SK-N-SH (cell line): ENCODE measurements around the gene FAM81A. TPM values are rescaled to one million over a fixed set of nuclear protein-coding genes. Genes with fewer than 3 reads are reported as not detected.

Source experiments
- CTCF ChIA-PET: fragments of 300-600, 350-600 bp; formaldehyde crosslinking; extraction: SDS; loops from one replicate; lab custom pipeline; 2021; lab: Yijun Ruan, JAX
- POLR2A ChIA-PET: fragments of 350-600 bp; sonication (Branson Sonifier 250); formaldehyde crosslinking; extraction: SDS; loops from one replicate; lab custom pipeline; 2020; ENCODE audit warnings: antibody characterized with exemption, inconsistent platforms; lab: Yijun Ruan, JAX
- DNase-seq: peaks from one replicate; pipeline ENCODE4 v3.0.0; 2012
- H2AFZ ChIP-seq: fragments of 200-600 bp; sonication (generic); 2 replicates; pipeline ENCODE4 v1.8.1; 2016; ENCODE audit warnings: antibody characterized with exemption, mild to moderate bottlenecking, low read depth
- H3F3A ChIP-seq: fragments of 200-600 bp; sonication (generic); replicated peaks from 2 replicates; pipeline ENCODE3; 2016; ENCODE audit warnings: antibody characterized with exemption, mild to moderate bottlenecking; ENCODE audit not compliant: insufficient read depth
- H3K27ac ChIP-seq, 2 experiments: fragments of 200-500 bp in 1 of 2; fragments of 200-600 bp in 1 of 2; sonication (Bioruptor generic) in 1 of 2; sonication (generic), shearing (Covaris generic) in 1 of 2; 2 replicates each; pipeline versions ENCODE4 v1.5.1 to v1.6.1; 2014 to 2016; ENCODE audit warnings: low read depth in 2 of 2, inconsistent platforms in 1 of 2, low read length in 1 of 2, mild to moderate bottlenecking in 1 of 2, mixed read lengths in 1 of 2
- H3K27me3 ChIP-seq: fragments of 200-600 bp; sonication (generic), shearing (Covaris generic); 2 replicates; pipeline ENCODE4 v1.6.1; 2016; ENCODE audit warnings: mixed run types; ENCODE audit not compliant: insufficient read depth
- H3K36me3 ChIP-seq, 2 experiments: fragments of 200-500 bp in 1 of 2; fragments of 200-600 bp in 1 of 2; sonication (Bioruptor generic) in 1 of 2; sonication (generic) in 1 of 2; replicated peaks in 1 of 2; 2 replicates each; pipeline versions ENCODE3 to v1.5.1; 2014 to 2016; ENCODE audit warnings: low read length in 1 of 2, mild to moderate bottlenecking in 1 of 2; ENCODE audit not compliant: insufficient read depth in 2 of 2, control insufficient read depth in 1 of 2
- H3K4me1 ChIP-seq, 2 experiments: fragments of 200-500 bp in 1 of 2; fragments of 200-600 bp in 1 of 2; sonication (Bioruptor generic) in 1 of 2; sonication (generic), shearing (Covaris generic) in 1 of 2; 2 replicates each; pipeline versions ENCODE4 v1.5.1 to v1.6.1; 2014 to 2016; ENCODE audit warnings: low read depth in 1 of 2, low read length in 1 of 2, mixed run types in 1 of 2; ENCODE audit not compliant: insufficient read depth in 2 of 2, control insufficient read depth in 1 of 2
- H3K4me2 ChIP-seq: fragments of 200-600 bp; sonication (generic), shearing (Covaris generic); 2 replicates; pipeline ENCODE4 v1.6.1; 2017; ENCODE audit warnings: mixed run types
- H3K4me3 ChIP-seq, 2 experiments: fragments of 200-500 bp in 1 of 2; fragments of 200-600 bp in 1 of 2; sonication (Bioruptor generic) in 1 of 2; sonication (generic), shearing (Covaris generic) in 1 of 2; 2 replicates each; pipeline versions ENCODE4 v1.5.1 to v1.8.1; 2014 to 2016; ENCODE audit warnings: low read depth in 2 of 2, inconsistent platforms in 1 of 2, low read length in 1 of 2, mild to moderate bottlenecking in 1 of 2, mixed read lengths in 1 of 2, moderate library complexity in 1 of 2
- H3K79me2 ChIP-seq: fragments of 200-600 bp; sonication (generic); 2 replicates; pipeline ENCODE4 v1.8.1; 2017; ENCODE audit warnings: mild to moderate bottlenecking; ENCODE audit not compliant: insufficient read depth
- H3K9ac ChIP-seq: fragments of 200-600 bp; sonication (generic); 2 replicates; pipeline ENCODE4 v1.6.1; 2017; ENCODE audit warnings: mixed run types
- H3K9me2 ChIP-seq: fragments of 200-600 bp; sonication (generic); 2 replicates; pipeline ENCODE4 v1.6.1; 2017; ENCODE audit warnings: mixed run types
- H3K9me3 ChIP-seq: fragments of 200-600 bp; sonication (generic); 2 replicates; pipeline ENCODE4 v1.6.1; 2017; ENCODE audit warnings: mixed run types, mild to moderate bottlenecking, moderate library complexity
- H4K20me1 ChIP-seq: fragments of 200-600 bp; sonication (generic); 2 replicates; pipeline ENCODE4 v1.6.1; 2017; ENCODE audit warnings: mild to moderate bottlenecking, mixed run types; ENCODE audit not compliant: insufficient read depth
- CHD2 ChIP-seq: fragments of 150-350 bp; IDR thresholded peaks from 2 replicates; pipeline ENCODE4 v1.6.1; 2018; ENCODE audit warnings: low read length; ENCODE audit not compliant: partially characterized antibody
- FOSL2 ChIP-seq: IDR thresholded peaks from 2 replicates; pipeline ENCODE4 v1.4.0; 2012; ENCODE audit warnings: low read depth, mild to moderate bottlenecking, moderate library complexity, borderline replicate concordance
- MXI1 ChIP-seq: IDR thresholded peaks from 2 replicates; pipeline ENCODE4 v1.6.1; 2012; ENCODE audit warnings: mild to moderate bottlenecking, low read depth, low read length, improper control_type of control experiment
- NFIC ChIP-seq: IDR thresholded peaks from 2 replicates; pipeline ENCODE4 v1.4.0; 2012; ENCODE audit warnings: borderline replicate concordance
- POLR2AphosphoS5 ChIP-seq: IDR thresholded peaks from 2 replicates; pipeline ENCODE4 v1.6.1; 2012; ENCODE audit warnings: low read depth, low read length
- RCOR1 ChIP-seq: fragments of 150-350 bp; IDR thresholded peaks from 2 replicates; pipeline ENCODE4 v1.6.1; 2017; ENCODE audit warnings: antibody characterized with exemption, low read length
- RFX5 ChIP-seq: IDR thresholded peaks from 2 replicates; pipeline ENCODE4 v1.6.1; 2012; ENCODE audit warnings: mild to moderate bottlenecking, improper control_type of control experiment, low read length
- RXRA ChIP-seq: IDR thresholded peaks from 2 replicates; pipeline ENCODE4 v1.4.0; 2012; ENCODE audit warnings: low read depth, mild to moderate bottlenecking, borderline replicate concordance
- SIN3A ChIP-seq: IDR thresholded peaks from 2 replicates; pipeline ENCODE4 v1.6.1; 2012; ENCODE audit warnings: low read depth, mild to moderate bottlenecking, low read length, moderate library complexity, borderline replicate concordance
- SMC3 ChIP-seq: IDR thresholded peaks from 2 replicates; pipeline ENCODE4 v1.6.1; 2012; ENCODE audit warnings: low read depth, low read length, improper control_type of control experiment
- TAF1 ChIP-seq: IDR thresholded peaks from 2 replicates; pipeline ENCODE4 v1.6.1; 2012; ENCODE audit warnings: low read depth, mild to moderate bottlenecking, low read length, moderate library complexity, borderline replicate concordance
- TCF12 ChIP-seq: IDR thresholded peaks from 2 replicates; pipeline ENCODE4 v1.4.0; 2012
- WGBS: methylation state at CpG from one replicate; pipeline ENCODE4 v1.1.6; 2017; ENCODE audit warnings: low lambda C conversion rate; 5-methylcytosine and 5-hydroxymethylcytosine counted together
- polyA plus RNA-seq, 3 experiments: library from polyadenylated mRNA; depleted of rRNA; stranded (reverse); fragments of >200 nt; gene quantifications; 2 replicates each; pipeline ENCODE4 v1.2.3, GENCODE V29; 2012
- TF ChIP-seq, protein P1 (sequence below): IDR thresholded peaks from 2 replicates; pipeline ENCODE4 v1.4.0; 2012; ENCODE audit warnings: low read depth, borderline replicate concordance
- TF ChIP-seq, protein P2 (sequence below): IDR thresholded peaks from 2 replicates; pipeline ENCODE4 v1.4.0; 2012; ENCODE audit warnings: low read depth, borderline replicate concordance
- TF ChIP-seq, protein P3 (sequence below): fragments of 150-350 bp; IDR thresholded peaks from 2 replicates; pipeline ENCODE4 v1.6.1; 2016; ENCODE audit warnings: mild to moderate bottlenecking, low read depth, low read length
- TF ChIP-seq, protein P4 (sequence below): fragments of 150-350 bp; IDR thresholded peaks from 2 replicates; pipeline ENCODE4 v1.6.1; 2017; ENCODE audit warnings: antibody characterized with exemption, low read length, low read depth, borderline replicate concordance
- TF ChIP-seq, protein P5 (sequence below): IDR thresholded peaks from 2 replicates; pipeline ENCODE4; 2012
- TF ChIP-seq, protein P6 (sequence below): IDR thresholded peaks from 2 replicates; pipeline ENCODE4 v1.4.0; 2012; ENCODE audit warnings: low read depth

The FAM81A gene
- polyA plus RNA-seq, 1 of the 3 experiments (the other 2 are of a cell fraction) = 1.1 TPM

DNA sequence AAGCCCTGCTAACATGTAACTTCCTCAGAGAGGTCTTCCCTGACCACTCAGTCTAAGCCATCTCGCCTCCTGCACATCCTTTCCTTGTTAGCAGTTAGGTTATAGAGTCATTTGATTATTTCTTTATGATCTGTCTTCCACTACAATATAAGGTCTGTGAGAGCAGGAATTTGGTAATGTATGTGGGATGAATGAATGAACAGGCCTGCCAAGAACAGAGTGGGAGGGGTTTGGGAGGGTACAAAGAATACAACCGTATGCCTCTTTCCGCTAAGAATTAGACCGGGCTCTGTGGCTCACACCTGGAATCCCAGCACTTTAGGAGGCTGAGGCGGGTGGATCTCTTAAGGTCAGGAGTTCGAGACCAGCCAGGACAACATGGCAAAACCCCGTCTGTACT lies 32.9 kb upstream of the FAM81A start:
- H3K27ac ChIP-seq = no peak overlapping the region
- no peaks in the 10 kb centered on the region for H3K36me3 ChIP-seq
- no peaks in the 10 kb centered on the region for H3K9me3 ChIP-seq
- no peaks in the 10 kb centered on the region for H3K27me3 ChIP-seq
- no peak overlapping the region for H3K4me3 ChIP-seq
- H3K79me2 ChIP-seq = no peaks in the 10 kb centered on the region
- H3K9me2 ChIP-seq = no peaks in the 10 kb centered on the region
- no peak overlapping the region for H3K9ac ChIP-seq
- H3K4me2 ChIP-seq = no peak overlapping the region
- POLR2A ChIA-PET = no interaction called here
- no peaks in the 10 kb centered on the region for H4K20me1 ChIP-seq
- no peak for DNase-seq
- H3K4me1 ChIP-seq = no peaks in the 10 kb centered on the region
- no peak overlapping the region for H2AFZ ChIP-seq
- 69% methylated on average over 7 of the region's 7 CpGs for WGBS
- no peaks in the 10 kb centered on the region for H3F3A ChIP-seq
- TF ChIP-seq, protein P1, sequence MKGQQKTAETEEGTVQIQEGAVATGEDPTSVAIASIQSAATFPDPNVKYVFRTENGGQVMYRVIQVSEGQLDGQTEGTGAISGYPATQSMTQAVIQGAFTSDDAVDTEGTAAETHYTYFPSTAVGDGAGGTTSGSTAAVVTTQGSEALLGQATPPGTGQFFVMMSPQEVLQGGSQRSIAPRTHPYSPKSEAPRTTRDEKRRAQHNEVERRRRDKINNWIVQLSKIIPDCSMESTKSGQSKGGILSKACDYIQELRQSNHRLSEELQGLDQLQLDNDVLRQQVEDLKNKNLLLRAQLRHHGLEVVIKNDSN = no peak
- TF ChIP-seq SMC3 (no peak), MXI1 (no peak), TCF12 (no peak), NFIC (no peak), CHD2 (no peak), RXRA (no peak), SIN3A (no peak), RFX5 (no peak), TAF1 (no peak), POLR2AphosphoS5 (no peak), FOSL2 (no peak), RCOR1 (no peak)
- TF ChIP-seq, protein P2, sequence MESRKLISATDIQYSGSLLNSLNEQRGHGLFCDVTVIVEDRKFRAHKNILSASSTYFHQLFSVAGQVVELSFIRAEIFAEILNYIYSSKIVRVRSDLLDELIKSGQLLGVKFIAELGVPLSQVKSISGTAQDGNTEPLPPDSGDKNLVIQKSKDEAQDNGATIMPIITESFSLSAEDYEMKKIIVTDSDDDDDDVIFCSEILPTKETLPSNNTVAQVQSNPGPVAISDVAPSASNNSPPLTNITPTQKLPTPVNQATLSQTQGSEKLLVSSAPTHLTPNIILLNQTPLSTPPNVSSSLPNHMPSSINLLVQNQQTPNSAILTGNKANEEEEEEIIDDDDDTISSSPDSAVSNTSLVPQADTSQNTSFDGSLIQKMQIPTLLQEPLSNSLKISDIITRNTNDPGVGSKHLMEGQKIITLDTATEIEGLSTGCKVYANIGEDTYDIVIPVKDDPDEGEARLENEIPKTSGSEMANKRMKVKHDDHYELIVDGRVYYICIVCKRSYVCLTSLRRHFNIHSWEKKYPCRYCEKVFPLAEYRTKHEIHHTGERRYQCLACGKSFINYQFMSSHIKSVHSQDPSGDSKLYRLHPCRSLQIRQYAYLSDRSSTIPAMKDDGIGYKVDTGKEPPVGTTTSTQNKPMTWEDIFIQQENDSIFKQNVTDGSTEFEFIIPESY = no peak
- TF ChIP-seq, protein P3, sequence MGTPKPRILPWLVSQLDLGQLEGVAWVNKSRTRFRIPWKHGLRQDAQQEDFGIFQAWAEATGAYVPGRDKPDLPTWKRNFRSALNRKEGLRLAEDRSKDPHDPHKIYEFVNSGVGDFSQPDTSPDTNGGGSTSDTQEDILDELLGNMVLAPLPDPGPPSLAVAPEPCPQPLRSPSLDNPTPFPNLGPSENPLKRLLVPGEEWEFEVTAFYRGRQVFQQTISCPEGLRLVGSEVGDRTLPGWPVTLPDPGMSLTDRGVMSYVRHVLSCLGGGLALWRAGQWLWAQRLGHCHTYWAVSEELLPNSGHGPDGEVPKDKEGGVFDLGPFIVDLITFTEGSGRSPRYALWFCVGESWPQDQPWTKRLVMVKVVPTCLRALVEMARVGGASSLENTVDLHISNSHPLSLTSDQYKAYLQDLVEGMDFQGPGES = no peak
- TF ChIP-seq, protein P4, sequence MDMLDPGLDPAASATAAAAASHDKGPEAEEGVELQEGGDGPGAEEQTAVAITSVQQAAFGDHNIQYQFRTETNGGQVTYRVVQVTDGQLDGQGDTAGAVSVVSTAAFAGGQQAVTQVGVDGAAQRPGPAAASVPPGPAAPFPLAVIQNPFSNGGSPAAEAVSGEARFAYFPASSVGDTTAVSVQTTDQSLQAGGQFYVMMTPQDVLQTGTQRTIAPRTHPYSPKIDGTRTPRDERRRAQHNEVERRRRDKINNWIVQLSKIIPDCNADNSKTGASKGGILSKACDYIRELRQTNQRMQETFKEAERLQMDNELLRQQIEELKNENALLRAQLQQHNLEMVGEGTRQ = no peak
- TF ChIP-seq, protein P5, sequence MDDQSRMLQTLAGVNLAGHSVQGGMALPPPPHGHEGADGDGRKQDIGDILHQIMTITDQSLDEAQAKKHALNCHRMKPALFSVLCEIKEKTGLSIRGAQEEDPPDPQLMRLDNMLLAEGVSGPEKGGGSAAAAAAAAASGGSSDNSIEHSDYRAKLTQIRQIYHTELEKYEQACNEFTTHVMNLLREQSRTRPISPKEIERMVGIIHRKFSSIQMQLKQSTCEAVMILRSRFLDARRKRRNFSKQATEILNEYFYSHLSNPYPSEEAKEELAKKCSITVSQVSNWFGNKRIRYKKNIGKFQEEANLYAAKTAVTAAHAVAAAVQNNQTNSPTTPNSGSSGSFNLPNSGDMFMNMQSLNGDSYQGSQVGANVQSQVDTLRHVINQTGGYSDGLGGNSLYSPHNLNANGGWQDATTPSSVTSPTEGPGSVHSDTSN = no peak
- TF ChIP-seq, protein P6, sequence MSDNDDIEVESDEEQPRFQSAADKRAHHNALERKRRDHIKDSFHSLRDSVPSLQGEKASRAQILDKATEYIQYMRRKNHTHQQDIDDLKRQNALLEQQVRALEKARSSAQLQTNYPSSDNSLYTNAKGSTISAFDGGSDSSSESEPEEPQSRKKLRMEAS = no peak
- CTCF ChIA-PET = no interaction called here
